Esophagus muscularis mucosa (tissue), 4 donors: ENCODE results near the gene ADAMTS9. TPM values are rescaled to one million over a fixed set of nuclear protein-coding genes. Genes with fewer than 3 reads are reported as not detected.

Experiments used
- DNase-seq: peaks from one replicate; pipeline ENCODE4 v3.0.0-alpha.2; 2017; ENCODE audit errors: extremely low spot score
- H3K27ac ChIP-seq, 4 donors: fragments of 200-600 bp; sonication (generic); replicated peaks in 1 of 4; 1 replicate in 3 of 4; 2 replicates in 1 of 4; pipeline ENCODE4 v1.5.1; 2016 to 2019; ENCODE audit warnings: mild to moderate bottlenecking in 1 of 4
- H3K27me3 ChIP-seq, 4 donors: fragments of 200-600 bp; sonication (generic); one replicate each; pipeline versions ENCODE4 v1.5.1 to v1.6.0; 2016 to 2019
- H3K36me3 ChIP-seq, 4 donors: fragments of 200-600 bp; sonication (generic); one replicate each; pipeline ENCODE4 v1.5.1; 2016 to 2019
- H3K4me1 ChIP-seq, 4 donors: fragments of 200-600 bp; sonication (generic); one replicate each; pipeline ENCODE4 v1.5.1; 2016 to 2019
- H3K4me3 ChIP-seq, 4 donors: fragments of 200-600 bp; sonication (generic); 1 replicate in 2 of 4; 2 replicates in 2 of 4; pipeline ENCODE4 v1.5.1; 2016 to 2019; ENCODE audit warnings: mild to moderate bottlenecking in 4 of 4, moderate library complexity in 1 of 4
- H3K9me3 ChIP-seq, 4 donors: fragments of 200-600 bp; sonication (generic); 1 replicate in 3 of 4; 2 replicates in 1 of 4; pipeline ENCODE4 v1.5.1; 2016 to 2019
- EP300 ChIP-seq: sonication (generic); formaldehyde crosslinking; IDR thresholded peaks from one replicate; pipeline ENCODE4 v1.6.1; 2017; ENCODE audit warnings: antibody characterized with exemption
- POLR2A ChIP-seq: fragments of 450-650 bp; IDR thresholded peaks from one replicate; pipeline ENCODE4 v1.6.1; 2017; ENCODE audit warnings: antibody characterized with exemption, moderate library complexity, mild to moderate bottlenecking, low read depth
- POLR2AphosphoS5 ChIP-seq, 2 donors: sonication (generic); formaldehyde crosslinking; IDR thresholded peaks; one replicate each; pipeline ENCODE4 v1.6.1; 2017; ENCODE audit warnings: antibody characterized with exemption in 2 of 2
- WGBS: methylation state at CpG from one replicate; pipeline ENCODE4 v1.1.5; 2018; 5-methylcytosine and 5-hydroxymethylcytosine counted together
- intact Hi-C: fragments of 100-400 bp; cut with DNase I; formaldehyde crosslinking; loops from one replicate; pipeline ENCODE4 v1.15.1; 2023
- total RNA-seq, 4 donors: library from RNA; depleted of rRNA; stranded (reverse); fragments of >200 nt; gene quantifications; one replicate each; pipeline versions ENCODE4 v1.1.0 to v1.2.1, GENCODE V29; 2016
- TF ChIP-seq, protein P1 (sequence below), 3 experiments: fragments of 200-600 bp in 2 of 3; fragments of 450-650 bp in 1 of 3; sonication (generic) in 2 of 3; IDR thresholded peaks; one replicate each; pipeline ENCODE4 v1.5.1; 2017 to 2019; ENCODE audit warnings: antibody characterized with exemption in 3 of 3, mild to moderate bottlenecking in 2 of 3, moderate library complexity in 1 of 3

ADAMTS9 gene
- total RNA-seq, 4 donors from 2014 or later: 45.3 to 142 (median 56.6) TPM

DNA sequence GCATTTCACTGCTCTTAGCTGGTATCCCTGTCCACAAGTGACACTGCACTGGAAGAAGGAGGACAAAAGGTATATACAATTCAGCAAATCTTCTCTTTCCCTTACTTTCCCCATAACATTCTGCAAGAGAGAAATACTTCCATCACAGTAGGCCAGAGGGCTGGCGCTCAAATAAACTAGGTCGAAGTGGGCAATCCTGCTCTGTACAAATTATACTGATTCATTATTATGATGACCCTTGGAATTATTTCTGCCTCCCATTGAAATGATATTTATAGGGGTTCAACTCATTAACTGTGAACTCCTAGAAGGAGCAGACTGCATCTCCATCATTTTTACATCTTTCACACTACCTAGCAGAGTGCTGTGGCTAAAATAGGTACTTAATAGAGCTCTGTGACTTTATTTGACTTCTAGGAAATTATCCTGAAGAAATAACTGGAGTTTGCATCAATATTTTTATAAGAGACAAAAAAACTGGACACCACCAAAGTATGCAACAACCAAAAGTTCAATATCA lies 80.7 kb downstream of the ADAMTS9 start:
- no peak for TF ChIP-seq POLR2AphosphoS5 (IDR thresholded peaks at IDR 0.05)
- no peak for TF ChIP-seq POLR2A
- TF ChIP-seq, protein P1, sequence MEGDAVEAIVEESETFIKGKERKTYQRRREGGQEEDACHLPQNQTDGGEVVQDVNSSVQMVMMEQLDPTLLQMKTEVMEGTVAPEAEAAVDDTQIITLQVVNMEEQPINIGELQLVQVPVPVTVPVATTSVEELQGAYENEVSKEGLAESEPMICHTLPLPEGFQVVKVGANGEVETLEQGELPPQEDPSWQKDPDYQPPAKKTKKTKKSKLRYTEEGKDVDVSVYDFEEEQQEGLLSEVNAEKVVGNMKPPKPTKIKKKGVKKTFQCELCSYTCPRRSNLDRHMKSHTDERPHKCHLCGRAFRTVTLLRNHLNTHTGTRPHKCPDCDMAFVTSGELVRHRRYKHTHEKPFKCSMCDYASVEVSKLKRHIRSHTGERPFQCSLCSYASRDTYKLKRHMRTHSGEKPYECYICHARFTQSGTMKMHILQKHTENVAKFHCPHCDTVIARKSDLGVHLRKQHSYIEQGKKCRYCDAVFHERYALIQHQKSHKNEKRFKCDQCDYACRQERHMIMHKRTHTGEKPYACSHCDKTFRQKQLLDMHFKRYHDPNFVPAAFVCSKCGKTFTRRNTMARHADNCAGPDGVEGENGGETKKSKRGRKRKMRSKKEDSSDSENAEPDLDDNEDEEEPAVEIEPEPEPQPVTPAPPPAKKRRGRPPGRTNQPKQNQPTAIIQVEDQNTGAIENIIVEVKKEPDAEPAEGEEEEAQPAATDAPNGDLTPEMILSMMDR (IDR thresholded peaks at IDR 0.05): no peak
- TF ChIP-seq EP300: no peak
- 88% methylated on average over 2 of the region's 2 CpGs for WGBS
- DNase-seq: no peak
- H3K9me3 ChIP-seq: no peaks in the 10 kb centered on the region
- H3K27ac ChIP-seq: no peak overlapping the region
- intact Hi-C loops: loop anchor here (5.0 kb wide), 1 partner anchor 80 kb away; the partner anchor contains the start of gene ADAMTS9
- H3K4me1 ChIP-seq: peaks cover 0 to 16% (median 10%) of the 10 kb centered on the region in 4 donors
- no peaks in the 10 kb centered on the region for H3K27me3 ChIP-seq
- no peak overlapping the region for H3K4me3 ChIP-seq
- peaks cover 3 to 87% (median 30%) of the 10 kb centered on the region in 4 donors for H3K36me3 ChIP-seq

DNA sequence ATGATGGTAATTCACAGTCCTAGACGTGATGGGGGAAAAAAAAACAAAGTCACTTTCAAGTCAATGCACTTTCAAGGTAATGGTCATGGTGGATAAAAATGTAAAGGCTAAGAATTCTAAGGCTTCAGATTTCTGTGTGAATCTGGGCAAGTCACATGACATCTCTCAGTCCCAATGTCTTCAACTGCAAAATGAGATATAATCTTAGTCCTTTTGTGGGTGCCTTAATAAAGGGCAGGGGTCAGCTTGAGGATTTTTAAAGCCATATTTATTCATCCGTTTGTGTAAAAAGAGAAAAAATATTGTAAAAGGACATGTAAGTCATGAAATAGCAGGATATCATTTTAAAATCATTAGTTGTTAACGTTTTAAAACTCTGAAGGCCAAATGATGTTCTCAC lies 83.5 kb downstream of the ADAMTS9 start:
- 89% methylated on average over 3 of the region's 3 CpGs for WGBS
- Histone ChIP-seq H3K4me1 (peaks cover 0 to 18% (median 6%) of the 10 kb centered on the region in 4 donors), H3K4me3 (no peak overlapping the region), H3K27ac (no peak overlapping the region), H3K9me3 (no peaks in the 10 kb centered on the region), H3K36me3 (peaks cover 3 to 89% (median 45%) of the 10 kb centered on the region in 4 donors), H3K27me3 (no peaks in the 10 kb centered on the region)
- intact Hi-C loops: no loop called here
- no peak for DNase-seq
- TF ChIP-seq EP300: no peak
- no peak for TF ChIP-seq POLR2AphosphoS5 (IDR thresholded peaks at IDR 0.05)
- TF ChIP-seq POLR2A: no peak
- TF ChIP-seq, protein P1 (IDR thresholded peaks at IDR 0.05): no peak

DNA sequence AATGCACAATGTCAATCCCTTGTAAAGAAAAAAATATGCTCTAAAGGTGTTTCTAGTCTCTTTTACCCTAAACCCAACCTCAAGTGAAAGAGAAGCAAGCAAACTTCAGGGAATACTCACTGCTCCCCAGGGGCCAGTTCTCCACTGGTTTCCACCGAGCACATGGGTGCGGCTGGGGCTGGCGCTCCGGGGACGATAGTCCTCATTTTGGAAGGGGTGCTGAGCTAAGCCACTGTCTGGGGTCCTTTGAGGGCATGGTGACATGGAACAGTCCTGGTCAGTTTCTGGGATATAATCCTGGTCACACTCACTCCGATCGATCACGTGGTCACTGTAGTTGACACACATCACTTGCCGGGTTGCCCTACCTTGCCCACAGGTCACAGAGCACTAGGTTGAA lies 86.0 kb downstream of the ADAMTS9 start:
- no peak overlapping the region for H3K4me3 ChIP-seq
- no peak overlapping the region for H3K27ac ChIP-seq
- H3K36me3 ChIP-seq: peaks cover 3 to 98% (median 47%) of the 10 kb centered on the region in 4 donors
- peaks cover 0 to 17% (median 6%) of the 10 kb centered on the region in 4 donors for H3K4me1 ChIP-seq
- intact Hi-C loops: no loop called here
- no peaks in the 10 kb centered on the region for H3K27me3 ChIP-seq
- WGBS: 98% methylated on average over 9 of the region's 9 CpGs
- H3K9me3 ChIP-seq: no peaks in the 10 kb centered on the region
- TF ChIP-seq POLR2AphosphoS5 (IDR thresholded peaks at IDR 0.05) (no peak), EP300 (no peak), POLR2A (no peak)
- TF ChIP-seq, protein P1 (IDR thresholded peaks at IDR 0.05): no peak
- DNase-seq: no peak

DNA sequence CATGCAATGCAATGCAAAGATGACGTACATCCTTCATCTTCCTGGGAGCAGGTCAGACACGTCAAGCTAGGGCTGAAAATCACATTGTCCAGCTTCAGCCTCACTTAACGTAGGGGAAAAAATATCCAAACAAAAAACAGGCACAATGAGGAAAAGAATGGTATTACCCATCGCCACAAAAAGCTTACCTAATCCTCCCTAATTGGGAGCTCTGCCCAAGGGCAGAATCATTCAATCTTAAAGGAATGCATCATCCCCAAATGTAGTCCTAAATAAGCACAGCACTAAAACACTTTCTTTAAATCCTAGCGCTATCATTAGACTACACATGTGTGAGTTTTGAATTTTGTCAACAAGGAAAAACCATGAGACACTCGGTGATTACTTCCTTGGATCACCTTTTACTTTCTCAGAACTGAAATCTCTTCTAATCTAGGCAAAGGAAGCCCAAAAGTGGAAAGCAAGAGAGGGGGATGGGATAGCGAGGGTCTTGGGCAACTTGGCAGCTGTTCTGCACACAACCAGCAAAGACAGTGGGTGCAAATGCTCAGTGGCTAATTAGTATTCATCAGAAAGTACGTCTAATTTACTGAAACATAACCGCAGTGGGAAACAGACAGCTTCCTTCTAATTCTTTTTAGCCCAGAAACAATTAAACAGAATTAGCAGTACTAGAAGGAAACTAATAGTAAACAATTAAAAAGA lies 87.4 kb downstream of the ADAMTS9 start:
- H3K27me3 ChIP-seq: no peaks in the 10 kb centered on the region
- DNase-seq: no peak
- H3K4me1 ChIP-seq: peaks cover 0 to 27% (median 21%) of the 10 kb centered on the region in 4 donors
- H3K4me3 ChIP-seq: no peak overlapping the region
- TF ChIP-seq, protein P1 (IDR thresholded peaks at IDR 0.05): no peak
- TF ChIP-seq EP300: no peak
- TF ChIP-seq POLR2AphosphoS5 (IDR thresholded peaks at IDR 0.05): no peak
- TF ChIP-seq POLR2A: no peak
- H3K27ac ChIP-seq: peak overlapping the region in 1 of 4 donors; percentile 27
- intact Hi-C loops: no loop called here
- no peaks in the 10 kb centered on the region for H3K9me3 ChIP-seq
- H3K36me3 ChIP-seq: peaks cover 3 to 96% (median 46%) of the 10 kb centered on the region in 4 donors
- WGBS: 73% methylated on average over 9 of the region's 9 CpGs
